Medulla oblongata (tissue), 1 donor: ENCODE results near the gene RGS4.
A peak's percentile ranks its signal among the peaks of the same experiment; 100 is the strongest.

ENCODE experiments used
- DNase-seq: peaks from one replicate; pipeline ENCODE4 v3.0.0-alpha.2; 2015; ENCODE audit errors: extremely low spot score

RGS4 gene

GRCh38 chr1:163069142-163069541, at the start of gene RGS4:
TSS of gene RGS4 (plus strand) at chr1:163069361. CDS start at chr1:163069485, 124 bp downstream.
- DNase-seq, result peak; percentile 41

- no peak for DNase-seq
Measured at GRCh38 chr1:163022129-163022528, 47.0 kb upstream of the RGS4 start.

GRCh38 chr1:163027610-163028009, 41.6 kb upstream of the RGS4 start:
- DNase-seq, result no peak

GRCh38 chr1:163029901-163030300, 39.3 kb upstream of the RGS4 start:
- no peak for DNase-seq

- no peak for DNase-seq
Measured at GRCh38 chr1:163035446-163036249, 33.5 kb upstream of the RGS4 start.

- DNase-seq, result no peak
Measured at GRCh38 chr1:163036671-163037070, 32.5 kb upstream of the RGS4 start.

- DNase-seq, result no peak
Measured at GRCh38 chr1:163038928-163039706, 30.0 kb upstream of the RGS4 start.

- DNase-seq, result no peak
Measured at GRCh38 chr1:163039707-163040093, 29.5 kb upstream of the RGS4 start.

GRCh38 chr1:163046071-163046470, 23.1 kb upstream of the RGS4 start:
- DNase-seq, result no peak

GRCh38 chr1:163047951-163048659, 21.1 kb upstream of the RGS4 start:
- no peak for DNase-seq

GRCh38 chr1:163048869-163049268, 20.3 kb upstream of the RGS4 start:
- DNase-seq, result no peak

GRCh38 chr1:163049296-163049695, 19.9 kb upstream of the RGS4 start:
- DNase-seq, result no peak

GRCh38 chr1:163050496-163050895, 18.7 kb upstream of the RGS4 start:
- no peak for DNase-seq

GRCh38 chr1:163054181-163054591, 15.0 kb upstream of the RGS4 start:
- peak; percentile 49 for DNase-seq

- DNase-seq, result no peak
Measured at GRCh38 chr1:163055005-163055404, 14.2 kb upstream of the RGS4 start.

- DNase-seq, result no peak
Measured at GRCh38 chr1:163055531-163055930, 13.6 kb upstream of the RGS4 start.

- no peak for DNase-seq
Measured at GRCh38 chr1:163056831-163057230, 12.3 kb upstream of the RGS4 start.

- DNase-seq, result no peak
Measured at GRCh38 chr1:163060343-163061007, 8.7 kb upstream of the RGS4 start.

- DNase-seq, result no peak
Measured at GRCh38 chr1:163063143-163063542, 6.0 kb upstream of the RGS4 start.

GRCh38 chr1:163063610-163064009, 5.6 kb upstream of the RGS4 start:
- DNase-seq, result no peak

GRCh38 chr1:163066168-163066567, 3.0 kb upstream of the RGS4 start:
- DNase-seq, result no peak

GRCh38 chr1:163066686-163067085, 2.5 kb upstream of the RGS4 start:
- DNase-seq, result no peak
